HG03457 (cell line): Measurements from ENCODE around the gene DHRS1.
"Not testable (repeated sequence)": the region's sequence is repeated elsewhere in the genome, so short reads cannot be mapped to it uniquely, and the experiment has no call there.

ENCODE experiments used
- ATAC-seq: cut with Tn5 transposase; IDR thresholded peaks from one replicate; pipeline ENCODE4 v1.9.1; 2021; ENCODE audit warnings: moderate number of reproducible peaks; ENCODE audit not compliant: unreplicated experiment

DHRS1 gene

DNA sequence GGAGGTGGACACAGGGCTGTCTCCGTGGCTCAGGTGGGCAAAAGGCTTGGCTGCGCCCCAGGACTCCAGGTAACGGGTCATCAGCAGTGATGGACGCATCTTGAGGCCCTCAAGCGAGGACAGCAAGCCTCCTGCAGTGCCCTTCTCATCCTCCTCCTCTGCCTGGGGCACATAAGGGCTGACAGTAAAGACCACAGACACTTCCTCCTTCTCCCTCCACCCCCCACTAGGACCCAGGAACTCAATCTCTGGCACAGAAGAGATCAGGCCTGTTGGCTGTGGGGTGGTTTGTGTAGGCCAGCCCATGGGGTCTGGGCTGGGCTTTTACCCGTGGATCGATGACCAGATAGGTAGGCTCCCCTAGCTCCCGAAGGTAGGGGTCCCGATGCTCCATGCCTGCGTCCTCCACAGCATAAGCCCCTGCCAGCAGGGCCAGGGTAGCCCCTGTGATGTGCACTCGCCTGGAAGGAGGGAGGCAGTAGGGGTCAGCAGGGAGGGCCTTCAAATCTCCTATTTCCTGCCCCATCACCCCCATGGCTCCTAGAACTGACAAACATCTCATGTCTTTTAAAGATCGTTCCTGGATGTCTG is 29.6 kb upstream of the DHRS1 start:
- ATAC-seq: no peak

DNA sequence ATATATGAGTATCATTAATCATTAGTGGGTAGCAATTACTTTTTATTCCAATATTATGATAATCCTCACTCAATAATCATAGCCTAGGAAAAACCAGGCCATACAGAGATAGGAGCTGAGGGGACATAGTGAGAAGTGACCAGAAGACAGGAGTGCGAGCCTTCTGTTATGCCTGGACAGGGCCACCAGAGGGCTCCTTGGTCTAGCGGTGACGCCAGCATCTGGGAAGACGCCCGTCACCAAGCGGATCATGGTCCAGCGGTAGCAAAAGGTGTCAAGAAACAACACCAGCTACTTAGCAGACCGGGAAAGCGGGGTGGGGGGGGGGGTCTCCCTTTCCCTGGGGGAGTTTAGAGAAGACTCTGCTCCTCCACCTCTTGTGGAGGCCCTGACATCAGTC is 28.3 kb upstream of the DHRS1 start:
- not testable (repeated sequence) for ATAC-seq

DNA sequence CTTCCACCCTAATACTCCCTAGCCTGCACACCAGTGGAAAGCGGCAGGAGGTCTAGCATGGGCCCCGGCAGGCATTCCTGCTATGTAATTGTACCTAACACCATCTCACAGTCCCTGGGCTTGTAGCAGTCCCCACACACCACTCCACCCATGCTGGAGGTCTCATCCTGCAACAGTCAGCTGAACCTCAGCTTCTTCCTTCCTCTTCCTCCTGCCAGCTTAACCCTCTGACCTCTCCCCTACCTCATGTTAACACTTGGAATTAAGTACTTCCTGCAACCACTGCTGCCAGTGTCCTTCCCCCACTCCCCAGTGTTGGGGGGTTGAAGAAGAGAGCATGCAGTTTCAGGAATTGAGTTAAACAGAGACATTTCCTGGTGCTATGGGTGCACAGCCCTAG is 27.7 kb upstream of the DHRS1 start:
- no peak for ATAC-seq

DNA sequence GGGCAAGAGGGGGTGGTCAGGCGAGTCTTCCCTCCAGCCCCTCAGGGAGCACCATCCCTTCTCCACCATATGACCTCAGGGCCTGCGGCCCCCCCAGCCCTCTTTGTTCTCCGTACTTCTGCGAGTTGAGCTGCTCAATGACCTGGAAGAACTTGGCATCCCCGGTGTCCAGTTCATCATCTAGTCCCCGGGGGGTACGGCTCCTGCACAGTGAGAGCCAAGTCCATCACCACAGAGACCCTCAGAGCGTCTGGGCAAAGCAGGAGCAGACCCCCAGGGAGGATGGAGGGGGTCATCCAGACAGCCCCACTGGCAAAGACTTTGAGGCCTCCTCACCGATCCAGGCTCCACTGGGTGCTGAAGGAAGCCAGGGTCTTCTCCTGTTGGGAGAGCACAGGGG is 26.4 kb upstream of the DHRS1 start:
- no peak for ATAC-seq

DNA sequence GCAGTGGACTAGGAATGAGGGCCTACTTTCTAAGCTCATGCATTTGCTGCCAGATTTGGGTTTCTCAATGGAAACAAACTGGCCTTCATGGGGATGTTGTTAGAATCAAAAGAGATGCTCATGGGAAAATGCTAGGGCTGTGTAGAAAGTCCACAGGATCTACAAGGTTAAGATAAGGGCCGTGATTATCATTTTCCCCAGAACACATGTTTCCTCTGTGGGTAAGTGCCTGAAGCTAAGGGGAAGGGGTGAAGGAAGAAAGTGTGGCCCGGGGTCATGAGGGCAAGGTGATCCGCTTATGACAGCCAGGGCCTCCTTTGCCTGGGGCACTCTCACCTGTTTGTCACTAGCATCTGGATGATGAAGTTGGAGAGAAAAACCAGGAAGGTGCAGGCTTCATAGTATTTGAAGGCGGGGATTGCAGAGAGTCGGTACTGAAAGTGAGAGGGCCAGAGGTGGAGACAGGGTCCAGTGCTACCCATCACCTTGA is 25.5 kb upstream of the DHRS1 start:
- ATAC-seq: no peak

DNA sequence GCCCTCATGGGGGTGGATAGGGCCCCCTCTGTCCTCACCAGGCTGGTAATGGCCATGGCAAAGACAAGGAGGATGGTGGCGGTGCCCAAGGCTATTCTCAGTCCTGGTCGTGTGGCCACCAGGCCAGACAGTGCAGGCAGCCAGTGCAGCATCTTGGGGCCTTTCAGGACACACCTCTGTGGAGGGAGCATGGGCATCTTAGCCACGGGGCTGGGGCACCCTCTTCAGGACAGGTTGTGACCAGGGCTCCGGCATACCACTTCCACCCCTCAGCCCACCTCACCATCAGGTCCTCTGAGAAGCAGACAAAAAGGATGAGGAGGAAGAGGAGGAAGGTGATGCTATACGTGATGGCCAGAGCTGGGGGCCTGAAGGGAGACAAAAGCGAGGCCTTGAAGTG is 24.4 kb upstream of the DHRS1 start:
- ATAC-seq: no peak

DNA sequence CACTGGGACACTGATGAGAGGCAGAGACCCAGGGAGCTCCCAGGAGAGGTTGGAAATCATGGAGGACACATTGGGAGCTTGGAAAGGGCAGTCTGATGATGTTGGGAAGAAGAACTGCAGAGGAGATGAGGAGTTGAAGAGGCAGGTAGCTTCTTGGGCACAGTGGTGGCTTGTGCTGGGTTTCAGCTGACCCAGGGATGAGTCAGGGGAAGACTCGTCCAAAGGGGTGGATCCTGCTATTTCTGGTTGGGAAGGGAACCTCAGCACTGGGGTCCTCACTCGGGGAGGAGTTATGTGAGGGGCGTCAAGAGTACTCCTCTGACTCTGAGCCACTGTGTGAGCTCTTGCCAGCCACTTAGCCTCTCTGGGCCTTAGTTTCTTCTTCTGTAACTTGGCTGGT is 23.8 kb upstream of the DHRS1 start:
- ATAC-seq: no peak

DNA sequence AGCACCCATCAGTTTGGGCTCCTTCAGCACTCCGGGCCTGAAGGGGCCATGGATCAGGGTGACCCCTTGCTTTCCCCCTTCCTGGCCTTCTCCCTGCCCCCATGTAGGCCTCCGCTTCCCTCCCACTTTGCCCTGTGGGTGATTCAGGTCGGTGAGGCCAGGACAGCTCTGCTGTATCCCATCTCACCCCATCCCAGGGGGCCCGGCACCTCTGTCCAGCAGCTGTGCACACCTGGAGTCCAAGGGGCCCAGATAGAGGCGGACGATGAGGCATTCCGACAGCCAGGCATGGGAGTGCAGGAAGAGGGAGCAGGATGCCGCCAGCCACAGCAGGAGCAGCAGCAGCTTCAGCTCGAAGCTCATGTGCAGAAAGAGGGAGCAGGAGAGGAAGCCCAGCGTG is 23.1 kb upstream of the DHRS1 start:
- ATAC-seq: no peak

DNA sequence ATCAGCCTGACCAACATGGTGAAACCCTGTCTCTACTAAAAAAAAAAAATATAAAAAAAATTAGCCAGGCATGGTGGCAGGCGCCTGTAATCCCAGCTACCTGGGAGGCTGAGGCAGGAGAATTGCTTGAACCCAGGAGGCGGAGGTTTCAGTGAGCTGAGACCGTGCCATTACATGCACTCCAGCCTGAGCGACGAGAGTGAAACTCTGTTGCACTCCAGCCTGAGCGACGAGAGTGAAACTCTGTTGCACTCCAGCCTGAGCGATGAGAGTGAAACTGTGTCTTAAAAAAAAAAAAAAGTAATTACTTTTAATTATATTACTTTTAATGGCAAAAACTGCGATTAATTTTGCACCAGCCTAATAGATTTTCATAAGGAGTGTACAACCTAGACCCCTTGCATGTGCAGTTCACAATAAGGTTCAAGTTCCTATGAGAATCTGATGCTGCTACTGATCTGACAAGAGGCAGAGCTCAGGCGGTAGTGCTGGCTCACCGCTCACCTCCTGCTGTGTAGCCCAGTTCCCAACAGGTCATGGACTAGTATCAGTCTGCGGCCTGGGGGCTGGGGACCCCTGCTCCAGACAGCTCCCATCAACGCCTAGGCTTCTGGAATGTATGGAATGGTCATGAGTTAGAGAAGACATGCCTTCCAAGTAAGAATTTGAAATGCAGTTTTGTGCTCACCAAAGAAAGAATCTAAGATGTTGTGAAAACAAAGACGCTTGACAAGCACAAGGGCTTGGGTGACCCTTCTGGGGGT is 21.8 kb upstream of the DHRS1 start:
- ATAC-seq: no peak

DNA sequence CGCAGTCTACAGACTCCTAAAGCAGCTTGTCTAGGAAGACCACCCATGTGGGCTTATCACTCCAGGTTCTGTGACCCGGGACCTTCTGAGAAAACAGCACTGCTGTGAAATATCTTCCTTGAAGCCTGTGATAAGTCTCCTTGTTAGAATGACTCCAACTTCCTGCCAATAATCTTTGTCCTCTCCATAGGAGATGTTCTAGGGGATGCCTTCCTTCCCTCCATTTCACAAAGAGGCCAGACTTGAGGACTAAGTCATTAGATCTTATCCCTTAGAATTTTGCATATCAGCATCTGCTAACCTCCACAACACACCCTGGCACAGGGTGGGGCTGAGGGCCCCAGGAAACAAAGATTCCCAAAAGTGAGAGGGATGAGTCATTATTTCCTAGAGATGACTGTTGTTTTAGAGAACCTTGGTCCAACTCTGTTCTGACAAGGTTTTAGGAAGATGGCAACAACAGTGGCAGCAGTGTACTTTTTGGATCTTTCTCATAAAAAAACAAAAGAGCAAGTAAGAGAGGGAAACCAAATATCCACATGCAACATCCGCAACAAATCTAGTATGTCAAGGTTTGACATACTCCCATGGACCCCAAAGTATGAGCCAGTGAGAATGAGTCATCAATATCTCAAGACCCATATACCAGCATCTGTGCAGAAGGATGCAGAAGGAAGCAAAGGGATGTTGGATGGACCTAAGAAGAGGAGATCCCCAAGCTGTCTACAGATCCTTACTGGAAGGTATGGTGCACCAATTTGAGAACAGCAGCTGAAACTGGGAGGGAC is 17.8 kb upstream of the DHRS1 start:
- ATAC-seq: no peak

DNA sequence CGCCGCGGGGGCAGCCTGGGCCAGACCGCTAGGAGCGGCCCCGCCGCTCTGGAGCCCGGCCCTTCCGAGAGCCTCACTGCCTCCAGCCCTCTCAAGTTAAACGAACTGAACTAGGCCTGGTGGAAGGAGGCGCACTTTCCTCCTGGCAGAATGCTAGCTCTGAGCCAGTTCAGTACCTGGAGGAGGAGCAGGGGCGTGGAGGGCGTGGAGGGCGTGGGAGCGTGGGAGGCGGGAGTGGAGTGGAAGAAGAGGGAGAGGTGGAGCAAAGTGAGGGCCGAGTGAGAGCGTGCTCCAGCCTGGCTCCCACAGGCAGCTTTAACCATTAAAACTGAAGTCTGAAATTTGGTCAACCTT is 17.0 kb upstream of the DHRS1 start:
- ATAC-seq: no peak

DNA sequence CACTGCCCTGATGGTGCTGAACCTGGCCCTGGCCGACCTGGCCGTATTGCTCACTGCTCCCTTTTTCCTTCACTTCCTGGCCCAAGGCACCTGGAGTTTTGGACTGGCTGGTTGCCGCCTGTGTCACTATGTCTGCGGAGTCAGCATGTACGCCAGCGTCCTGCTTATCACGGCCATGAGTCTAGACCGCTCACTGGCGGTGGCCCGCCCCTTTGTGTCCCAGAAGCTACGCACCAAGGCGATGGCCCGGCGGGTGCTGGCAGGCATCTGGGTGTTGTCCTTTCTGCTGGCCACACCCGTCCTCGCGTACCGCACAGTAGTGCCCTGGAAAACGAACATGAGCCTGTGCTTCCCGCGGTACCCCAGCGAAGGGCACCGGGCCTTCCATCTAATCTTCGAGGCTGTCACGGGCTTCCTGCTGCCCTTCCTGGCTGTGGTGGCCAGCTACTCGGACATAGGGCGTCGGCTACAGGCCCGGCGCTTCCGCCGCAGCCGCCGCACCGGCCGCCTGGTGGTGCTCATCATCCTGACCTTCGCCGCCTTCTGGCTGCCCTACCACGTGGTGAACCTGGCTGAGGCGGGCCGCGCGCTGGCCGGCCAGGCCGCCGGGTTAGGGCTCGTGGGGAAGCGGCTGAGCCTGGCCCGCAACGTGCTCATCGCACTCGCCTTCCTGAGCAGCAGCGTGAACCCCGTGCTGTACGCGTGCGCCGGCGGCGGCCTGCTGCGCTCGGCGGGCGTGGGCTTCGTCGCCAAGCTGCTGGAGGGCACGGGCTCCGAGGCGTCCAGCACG is 16.4 kb upstream of the DHRS1 start:
- ATAC-seq: no peak

DNA sequence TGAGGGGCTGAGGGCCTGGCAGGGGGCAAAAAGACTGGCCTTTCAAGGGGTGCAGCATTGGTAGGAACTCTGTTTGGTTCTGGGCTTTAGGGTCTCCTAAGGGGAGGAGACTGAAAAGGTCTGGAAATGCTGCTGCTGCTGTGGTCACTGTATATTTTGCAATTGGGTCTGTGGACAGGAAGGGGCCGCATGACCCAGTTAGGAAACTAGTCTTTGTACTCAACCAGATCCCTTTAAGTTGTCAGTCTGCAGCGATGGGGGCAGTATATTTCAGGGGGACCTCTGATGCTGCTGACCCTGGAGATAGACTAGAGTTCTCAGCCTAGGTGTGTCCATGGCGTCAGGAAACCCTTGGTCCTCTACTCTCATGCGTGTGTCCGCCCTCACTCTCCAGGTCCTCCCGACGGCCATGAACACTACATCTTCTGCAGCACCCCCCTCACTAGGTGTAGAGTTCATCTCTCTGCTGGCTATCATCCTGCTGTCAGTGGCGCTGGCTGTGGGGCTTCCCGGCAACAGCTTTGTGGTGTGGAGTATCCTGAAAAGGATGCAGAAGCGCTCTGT is 15.7 kb upstream of the DHRS1 start:
- no peak for ATAC-seq

DNA sequence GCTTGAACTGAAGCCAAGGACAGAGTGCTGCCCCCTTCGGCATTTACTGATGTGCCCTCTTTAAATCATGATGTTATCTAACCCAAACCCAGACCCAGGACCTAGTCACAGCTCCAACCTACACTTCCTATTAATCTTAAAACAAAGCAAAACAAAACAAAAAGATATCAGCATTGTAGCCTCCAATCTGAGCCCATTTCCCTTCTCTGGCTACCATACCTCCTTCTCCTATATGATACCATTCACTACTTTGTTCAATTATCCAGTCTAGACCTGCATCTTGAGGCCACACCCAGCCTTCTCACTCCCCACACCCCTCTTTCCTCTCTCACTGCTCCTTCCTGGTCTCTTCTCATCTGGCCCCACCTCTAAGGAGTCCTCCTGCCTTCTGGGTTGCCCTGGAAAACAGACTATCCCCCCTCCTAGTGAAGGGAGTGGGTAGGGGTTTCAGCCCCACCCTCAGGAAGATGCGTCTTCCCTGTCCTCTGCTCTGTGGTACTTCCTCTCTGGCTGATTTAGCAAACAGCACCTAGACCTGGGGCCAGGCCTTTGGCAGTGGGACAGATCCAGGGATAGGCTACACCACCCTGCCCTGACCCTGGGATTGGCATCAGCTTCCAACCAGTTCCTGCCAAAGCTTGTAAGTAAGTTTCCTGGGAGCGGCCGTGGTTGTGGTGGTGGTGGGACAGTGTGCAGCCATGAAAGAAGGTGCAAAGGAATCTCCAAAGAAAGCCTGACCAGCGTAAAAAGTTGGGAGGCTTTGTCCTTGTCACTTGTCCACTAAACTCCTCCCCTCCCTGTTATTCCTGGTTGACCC is 15.0 kb upstream of the DHRS1 start:
- ATAC-seq: no peak

DNA sequence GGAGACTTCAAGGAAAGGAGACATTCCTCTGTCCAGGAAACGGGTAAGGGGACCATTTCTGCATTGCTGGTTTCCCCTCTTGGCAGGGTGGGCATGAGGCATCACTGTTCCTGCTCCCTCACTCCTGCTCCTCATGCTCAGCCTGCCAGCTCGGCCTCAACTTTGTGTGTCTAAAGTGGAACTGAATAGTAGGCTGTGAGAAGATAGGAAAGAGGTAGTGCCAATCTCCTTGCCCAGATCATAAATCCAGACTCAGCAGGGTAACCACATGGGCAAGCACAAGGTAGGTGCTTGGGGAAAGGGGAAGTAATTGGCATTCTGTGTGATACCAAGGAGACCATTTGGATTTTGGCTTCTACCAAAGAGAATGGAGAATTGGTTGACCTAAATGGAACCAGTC is 14.3 kb upstream of the DHRS1 start:
- no peak for ATAC-seq

DNA sequence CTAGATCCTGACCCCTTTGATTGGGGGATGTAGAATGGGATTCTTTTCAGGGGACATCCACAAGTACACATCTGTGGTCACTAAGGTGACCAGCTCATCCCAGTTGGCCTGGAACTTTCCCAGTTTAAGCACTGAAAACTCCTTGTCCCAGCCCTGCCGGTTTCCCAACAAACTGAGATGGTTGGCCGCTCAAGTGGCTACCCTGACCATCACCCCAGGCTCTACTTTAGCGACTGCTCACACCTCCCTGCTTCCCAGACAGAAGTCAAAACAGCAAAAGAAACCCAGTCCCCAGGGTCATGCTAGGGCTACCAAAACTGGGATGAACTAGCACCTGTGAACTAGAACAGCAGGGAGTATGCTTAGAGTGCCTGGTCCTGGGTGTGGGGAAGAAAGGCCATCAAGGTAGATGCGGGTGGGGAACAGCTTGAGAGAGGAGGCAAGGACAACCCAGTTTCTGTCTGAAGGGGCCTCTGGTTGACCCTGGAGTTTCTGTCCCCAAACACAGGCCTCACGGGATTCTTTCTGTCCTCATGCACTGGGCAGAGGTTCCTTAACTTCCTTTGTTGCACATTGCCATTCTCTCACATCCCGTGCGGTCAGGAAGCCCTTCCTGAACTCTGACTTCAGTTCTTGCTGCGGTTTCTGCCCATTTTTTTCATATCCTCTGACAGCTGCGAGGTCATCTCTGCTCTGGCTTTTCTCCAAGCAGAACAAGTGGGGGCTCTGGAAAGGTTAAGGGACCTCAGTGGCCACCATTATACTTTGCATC is 13.3 kb upstream of the DHRS1 start:
- no peak for ATAC-seq

DNA sequence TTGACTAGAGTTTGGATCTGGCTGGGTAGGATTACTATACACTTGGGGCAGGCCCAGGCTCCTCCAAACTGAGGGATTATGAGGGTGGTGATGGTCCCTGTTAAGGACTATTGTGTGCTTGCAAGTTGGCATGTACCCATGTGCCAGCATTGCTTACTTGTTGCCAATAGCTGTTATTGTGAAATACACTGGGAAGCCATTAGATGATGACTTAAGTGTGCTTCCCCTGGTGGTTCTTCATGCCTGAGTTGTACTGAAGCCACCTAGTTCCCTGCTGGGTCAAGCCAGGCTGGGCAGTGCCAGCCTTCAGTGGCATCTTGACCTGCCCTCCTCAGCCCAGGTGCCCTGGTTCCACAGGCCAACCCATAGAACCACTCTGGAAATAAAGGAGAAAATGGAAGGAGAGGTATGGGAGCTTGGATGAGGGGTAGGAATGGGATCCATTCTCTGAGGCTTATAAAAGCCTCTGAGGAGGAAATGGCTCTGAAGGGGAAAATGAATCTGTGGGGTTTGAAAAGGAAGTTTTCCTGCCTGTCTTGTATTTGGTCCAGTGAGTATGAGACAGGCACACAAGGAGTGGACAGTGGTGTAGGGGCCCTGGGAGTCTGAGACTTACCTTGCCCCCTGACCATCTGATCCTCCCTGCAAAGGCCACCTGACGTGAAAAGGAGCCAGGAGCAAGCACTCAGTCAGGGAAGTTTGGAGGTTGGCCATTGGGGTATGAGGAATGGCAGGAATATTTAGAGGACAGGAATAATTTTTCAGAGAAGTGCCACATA is 12.4 kb upstream of the DHRS1 start:
- no peak for ATAC-seq
